Embryonic facial prominence (tissue), 1 donor: ENCODE data around the gene PEAK1.
"Not testable (repeated sequence)": the region's sequence is repeated elsewhere in the genome, so short reads cannot be mapped to it uniquely, and the experiment has no call there.

ENCODE experiments used
- DNase-seq: peaks from one replicate; pipeline ENCODE4 v3.0.0-alpha.2; 2016; ENCODE audit errors: extremely low spot score

PEAK1 gene

DNA sequence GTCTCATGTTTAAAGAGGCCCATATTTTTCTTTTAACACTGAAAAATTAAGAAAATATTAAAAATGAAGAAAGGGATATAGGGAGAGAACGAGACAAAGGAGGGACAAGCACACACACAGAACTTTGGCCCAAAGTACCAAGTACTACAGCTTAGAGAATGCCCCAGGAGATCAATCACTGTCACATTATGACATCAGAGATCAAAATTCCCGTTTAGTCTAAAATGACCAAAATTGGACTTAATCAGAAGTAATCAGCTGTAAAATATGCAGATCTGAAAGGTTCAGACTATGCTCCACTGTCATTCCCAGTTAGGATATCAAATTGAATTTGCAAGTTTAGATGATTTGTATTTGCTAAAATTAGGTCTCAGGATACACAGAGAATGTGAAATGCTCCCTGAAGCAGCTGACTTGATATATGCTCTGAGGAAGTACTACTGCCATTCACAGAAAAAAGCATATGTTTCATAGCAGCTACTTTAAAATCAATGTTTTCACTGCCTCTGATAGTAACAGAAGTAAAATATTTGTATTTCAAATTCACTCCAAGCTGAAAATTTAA lies 123.0 kb downstream of the PEAK1 start:
- no peak for DNase-seq

DNA sequence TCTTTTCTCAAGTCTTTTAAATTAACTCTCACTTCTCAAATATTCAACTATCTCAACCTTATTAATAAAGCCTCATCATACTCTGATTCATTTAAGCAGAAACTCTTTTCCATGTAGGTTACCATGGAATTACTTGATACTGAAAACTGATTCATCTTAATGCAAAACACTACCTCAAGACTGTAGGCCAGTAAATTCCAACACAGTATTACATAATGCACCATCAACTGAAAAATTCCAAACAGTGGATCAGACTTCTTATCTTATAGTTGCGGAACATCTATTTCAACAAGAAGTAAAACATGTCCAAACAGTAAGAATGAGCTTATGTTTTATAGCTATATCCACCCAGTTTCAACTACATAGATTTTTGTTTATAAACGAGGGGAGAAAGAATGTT lies 124.5 kb downstream of the PEAK1 start:
- DNase-seq = no peak

DNA sequence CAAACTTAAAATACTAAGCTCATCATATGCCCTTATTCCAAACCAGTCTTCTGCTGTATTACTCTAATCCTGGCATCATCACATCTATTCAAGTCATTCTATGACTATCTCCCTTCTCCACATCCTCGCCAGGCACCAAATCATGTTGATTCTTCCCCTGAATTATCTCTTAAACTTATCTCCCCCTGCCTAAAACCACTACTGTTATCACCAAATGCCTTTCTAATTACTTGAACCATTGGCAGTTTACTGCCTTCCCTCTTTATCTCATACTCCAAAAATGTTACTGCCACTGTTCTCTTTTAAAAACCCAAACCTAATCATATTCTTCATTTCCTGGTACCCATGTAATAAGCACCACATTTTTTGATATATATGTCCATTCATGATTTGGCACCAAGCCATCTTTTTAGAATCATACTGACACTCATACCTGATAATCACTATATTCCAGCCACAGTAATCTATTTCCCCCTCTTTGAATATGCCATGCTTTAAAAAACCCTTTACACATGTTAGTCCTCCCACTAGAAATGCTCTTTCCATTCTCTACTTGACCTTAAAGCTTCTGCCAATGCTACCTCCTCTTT lies 126.8 kb downstream of the PEAK1 start:
- no peak for DNase-seq

DNA sequence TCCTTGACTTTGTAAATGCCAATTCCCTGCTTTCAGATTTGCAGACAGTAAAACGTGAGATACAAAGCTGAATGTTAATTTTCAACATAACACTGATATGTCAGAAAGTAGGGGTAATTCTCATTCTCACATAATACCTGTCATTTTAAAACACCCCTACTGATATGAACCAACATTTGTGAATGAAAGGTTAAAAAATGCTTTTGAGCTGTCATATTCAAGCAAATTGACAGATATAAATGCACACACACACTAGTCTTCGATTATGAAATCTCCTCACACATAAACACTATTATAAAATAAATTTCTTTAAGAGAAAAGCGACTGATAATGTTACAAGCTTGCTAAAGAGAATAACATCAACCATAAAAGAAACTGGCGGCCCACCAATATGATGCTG lies 128.8 kb downstream of the PEAK1 start:
- DNase-seq = no peak

DNA sequence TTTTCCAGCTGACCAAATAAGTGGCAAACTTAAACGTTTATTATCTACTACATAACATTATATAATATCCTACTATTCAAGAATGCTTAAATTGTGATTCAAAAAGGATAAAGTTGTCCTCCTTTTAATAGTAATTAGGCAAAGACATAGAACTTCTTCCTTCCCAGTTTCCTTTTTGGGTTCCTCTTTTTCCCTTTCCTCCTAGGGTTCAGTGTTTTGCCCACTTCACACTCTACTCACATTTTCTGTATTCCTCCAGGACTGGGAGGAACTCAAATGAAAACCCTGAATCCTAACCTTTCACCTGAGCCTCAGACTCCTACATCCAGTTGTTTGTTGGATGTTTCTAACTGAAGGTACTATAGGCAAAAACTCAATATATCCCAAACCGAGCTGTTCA lies 132.5 kb downstream of the PEAK1 start:
- no peak for DNase-seq

DNA sequence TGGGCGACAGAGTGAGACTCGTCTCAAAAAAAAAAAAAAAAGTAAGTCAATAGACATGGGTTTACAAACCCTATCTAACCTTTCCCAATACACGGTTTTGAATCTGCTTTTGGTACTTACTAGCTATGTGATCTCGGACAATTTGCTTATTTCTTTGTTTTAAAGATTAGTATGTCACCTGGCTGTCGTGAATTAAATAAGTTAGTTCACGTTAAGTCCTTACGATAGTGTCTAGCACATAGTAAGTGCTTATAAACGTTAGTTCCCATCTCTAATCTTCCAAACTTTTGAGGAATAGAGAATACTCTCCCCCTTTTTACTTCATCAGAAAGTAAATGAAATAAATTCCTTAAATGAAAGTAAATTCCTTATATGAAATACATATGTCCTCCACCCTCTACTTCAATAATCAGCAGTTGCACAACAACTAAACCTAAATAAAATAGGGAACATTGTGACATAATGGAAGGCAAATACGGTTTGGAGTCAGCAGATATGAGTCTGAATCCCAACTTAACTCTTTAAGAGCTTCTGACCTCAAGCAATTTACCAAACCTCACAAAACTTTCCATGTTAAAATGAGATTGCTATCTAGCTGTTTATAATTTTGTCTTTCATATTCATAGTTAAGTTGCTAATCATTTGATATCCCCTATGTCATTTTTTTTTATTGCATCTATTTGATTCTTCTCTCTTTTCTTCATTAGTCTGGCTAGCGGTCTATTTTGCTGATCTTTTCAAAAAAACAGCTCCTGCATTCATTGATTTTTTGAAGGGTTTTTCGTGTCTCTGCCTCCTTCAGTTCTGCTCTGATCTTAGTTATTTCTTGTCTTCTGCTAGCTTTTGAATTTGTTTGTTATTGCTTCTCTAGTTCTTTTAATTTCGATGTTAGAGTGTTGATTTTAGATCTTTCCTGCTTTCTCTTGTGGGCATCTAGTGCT lies 134.6 kb downstream of the PEAK1 start:
- DNase-seq = no peak

DNA sequence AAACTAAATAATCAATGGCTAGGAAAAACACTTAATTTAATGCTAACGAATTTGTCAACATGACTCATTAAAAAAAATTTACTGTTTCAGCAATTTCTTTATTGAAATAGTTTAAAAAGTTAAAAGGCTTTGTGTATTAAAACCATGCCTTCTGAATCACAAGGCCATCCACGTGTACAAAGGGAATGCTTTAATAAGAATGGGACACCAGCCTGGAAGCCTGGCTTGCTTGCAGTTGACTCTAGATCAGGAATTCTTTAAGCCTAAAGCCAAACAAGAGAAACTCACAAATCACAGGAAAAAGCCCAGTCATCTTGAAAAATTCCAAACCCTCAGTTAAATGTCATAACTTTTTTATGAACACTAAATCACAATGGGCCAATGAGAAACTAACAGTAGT lies 137.6 kb downstream of the PEAK1 start:
- no peak for DNase-seq

DNA sequence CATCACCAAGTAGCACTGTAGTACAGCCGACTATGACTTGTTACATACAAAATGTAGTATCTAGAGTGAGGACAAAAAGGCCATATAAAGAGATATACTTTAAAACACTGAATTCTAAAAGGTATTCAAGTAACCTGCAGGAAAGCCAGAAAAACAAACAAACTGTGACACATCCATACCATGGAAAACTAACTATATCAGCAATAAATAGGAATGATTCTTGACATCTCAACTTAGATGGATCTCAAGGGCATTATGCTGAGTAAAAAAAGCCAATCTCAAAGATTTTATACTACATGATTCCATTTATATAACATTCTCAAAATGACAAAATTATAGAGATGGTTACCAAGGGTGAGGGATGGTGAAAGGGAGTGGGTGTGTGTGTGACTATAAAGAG lies 143.0 kb downstream of the PEAK1 start:
- DNase-seq = no peak

DNA sequence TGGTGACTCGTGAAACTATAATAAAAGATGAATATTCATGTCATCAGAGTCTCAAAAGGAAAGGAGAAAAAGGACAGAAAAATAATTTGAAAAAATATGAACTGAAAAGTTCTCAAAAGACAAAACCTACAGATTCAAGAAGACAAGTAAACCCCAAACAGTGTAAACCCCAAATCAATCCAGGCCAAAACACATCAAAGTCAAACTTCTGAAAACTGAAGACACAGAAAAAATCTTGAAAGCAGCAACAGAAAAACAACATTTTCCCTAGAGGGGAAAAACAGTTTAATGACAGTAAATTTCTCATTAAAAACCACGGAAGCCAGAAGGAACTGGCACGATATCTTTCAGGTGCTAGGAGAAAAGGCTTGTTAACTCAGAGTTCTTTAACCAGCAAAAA lies 143.8 kb downstream of the PEAK1 start:
- DNase-seq = no peak

DNA sequence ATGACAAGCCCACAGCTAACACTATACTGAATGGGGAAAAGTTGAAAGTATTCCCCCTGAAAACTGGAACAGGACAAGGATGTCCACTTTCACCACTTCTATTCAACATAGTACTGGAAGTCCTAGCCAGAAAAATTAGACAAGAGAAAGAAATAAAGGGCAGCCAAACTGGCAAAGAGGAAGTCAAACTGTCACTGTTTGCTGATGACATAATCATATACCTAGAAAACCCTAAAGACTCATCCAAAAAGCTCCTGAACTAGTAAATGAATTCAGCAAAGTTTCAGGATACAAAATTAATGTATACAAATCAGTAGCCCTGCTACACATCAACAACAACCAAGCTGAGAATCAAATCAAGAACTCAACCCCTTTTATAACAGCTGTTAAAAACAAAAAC lies 146.8 kb downstream of the PEAK1 start:
- DNase-seq = not testable (repeated sequence)

DNA sequence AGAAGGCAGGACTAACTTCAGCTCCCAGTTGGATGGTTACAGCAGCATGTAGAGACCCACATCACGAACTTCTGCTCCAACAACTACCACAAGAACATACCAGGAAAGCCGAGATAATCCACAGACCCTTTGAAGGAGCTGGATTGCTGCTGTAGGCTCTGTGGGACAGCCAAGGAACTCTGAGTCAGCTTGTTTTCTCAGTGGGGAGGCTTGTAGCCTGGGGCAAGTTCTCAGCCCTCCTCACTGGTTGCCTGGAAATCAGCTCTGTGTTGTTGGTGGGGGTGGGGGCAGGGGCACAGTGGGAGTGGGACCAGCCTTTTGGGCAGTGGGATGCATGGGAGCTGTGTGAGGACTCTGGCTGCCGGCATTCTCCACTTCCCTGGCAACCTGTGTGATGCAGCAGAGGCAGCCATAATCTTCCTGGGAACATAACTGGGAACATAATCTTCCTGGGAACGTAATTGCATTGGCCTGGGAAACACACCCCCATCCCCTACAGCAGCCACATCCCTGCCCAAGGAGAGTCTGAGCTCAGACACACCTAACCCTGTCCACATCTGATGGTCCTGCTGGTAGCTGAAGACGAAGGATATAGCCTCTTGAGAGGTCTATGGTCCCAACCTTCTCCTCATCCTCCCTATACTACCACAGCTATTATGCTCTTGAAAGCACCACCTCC lies 153.1 kb downstream of the PEAK1 start:
- DNase-seq = no peak

DNA sequence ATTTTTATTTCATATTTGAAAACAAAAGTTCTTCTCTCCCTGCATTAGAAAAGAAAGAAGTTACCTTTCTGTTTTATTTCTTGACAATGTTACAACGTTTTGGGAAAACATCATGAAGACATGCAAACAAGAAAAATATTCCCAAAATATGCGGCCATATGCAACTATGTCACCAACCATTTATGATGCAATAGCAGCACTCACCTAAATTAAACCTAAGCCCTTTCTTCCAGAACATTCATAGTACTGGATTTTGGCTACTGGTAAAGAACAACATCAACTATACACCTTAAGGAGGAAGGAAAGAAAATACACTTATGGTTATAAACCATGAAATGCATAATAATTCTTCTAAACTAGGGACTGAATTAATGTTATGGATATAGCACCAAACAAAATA lies 164.5 kb downstream of the PEAK1 start:
- no peak for DNase-seq

DNA sequence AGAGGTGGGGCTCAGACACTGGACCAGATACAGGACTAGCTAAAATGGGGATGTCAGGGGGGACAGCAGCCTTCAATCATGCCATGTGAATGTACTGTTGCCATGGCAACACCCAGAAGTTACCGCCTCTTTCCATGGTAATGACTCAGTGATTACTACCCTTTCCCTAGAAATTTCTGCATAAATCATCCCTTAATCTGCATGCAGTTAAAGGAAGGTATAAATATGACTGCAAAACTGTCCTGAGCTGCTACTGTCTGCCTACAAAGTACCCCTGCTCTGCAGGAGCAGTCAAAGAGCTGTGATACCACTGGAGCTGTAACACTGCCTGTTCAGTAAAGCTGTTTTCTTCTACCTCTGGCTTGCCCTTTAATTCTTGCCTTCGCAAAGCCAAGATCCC lies 168.2 kb downstream of the PEAK1 start:
- DNase-seq = no peak

DNA sequence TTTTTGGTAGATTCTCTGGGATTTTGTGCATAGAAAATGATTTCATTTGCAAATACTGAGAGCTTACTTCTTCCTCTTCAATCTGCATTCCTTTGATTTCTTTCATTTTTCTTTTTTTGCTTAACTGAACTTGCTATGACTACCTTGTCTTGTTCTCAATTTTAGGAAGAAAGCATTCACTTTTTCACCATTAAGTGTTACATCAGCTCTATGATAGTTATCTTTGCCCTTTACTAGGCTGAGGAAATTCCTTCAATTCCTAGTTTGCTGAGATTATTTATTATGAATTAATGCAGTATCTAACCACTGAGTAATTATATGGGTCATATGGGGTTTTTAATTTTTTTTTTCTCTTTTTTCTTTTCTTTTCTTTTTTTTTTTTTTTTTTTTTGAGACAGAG lies 172.8 kb downstream of the PEAK1 start:
- DNase-seq = no peak

DNA sequence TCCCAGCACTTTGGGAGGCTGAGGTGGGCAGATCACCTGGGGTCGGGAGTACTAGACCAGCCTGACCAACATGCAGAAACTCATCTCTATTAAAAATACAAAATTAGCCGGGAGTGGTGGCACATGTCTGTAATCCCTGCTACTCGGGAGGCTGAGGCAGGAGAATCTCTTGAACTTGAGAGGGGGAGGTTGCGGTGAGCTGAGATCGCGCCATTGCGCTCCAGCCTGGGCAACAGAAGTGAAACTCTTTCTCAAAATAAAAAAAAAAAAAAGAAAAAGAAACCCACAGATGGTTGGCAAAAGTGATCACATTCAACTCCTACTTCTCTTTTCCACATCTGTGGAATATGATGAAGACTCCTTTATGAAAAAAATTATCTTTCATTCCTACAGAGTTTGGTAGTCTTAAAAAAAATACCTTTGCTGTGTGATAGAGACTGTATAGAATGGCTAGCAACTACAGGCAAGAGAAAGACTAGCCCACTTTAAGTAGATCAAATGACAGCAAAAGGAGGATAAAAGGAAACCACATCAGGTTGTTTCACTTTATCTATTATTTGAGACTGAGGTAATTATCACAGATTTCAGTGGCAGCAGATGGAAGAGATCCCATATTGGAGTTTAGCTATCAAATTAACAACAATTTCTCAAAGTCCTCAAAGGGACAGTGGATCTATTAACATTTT lies 176.0 kb downstream of the PEAK1 start:
- DNase-seq = no peak

DNA sequence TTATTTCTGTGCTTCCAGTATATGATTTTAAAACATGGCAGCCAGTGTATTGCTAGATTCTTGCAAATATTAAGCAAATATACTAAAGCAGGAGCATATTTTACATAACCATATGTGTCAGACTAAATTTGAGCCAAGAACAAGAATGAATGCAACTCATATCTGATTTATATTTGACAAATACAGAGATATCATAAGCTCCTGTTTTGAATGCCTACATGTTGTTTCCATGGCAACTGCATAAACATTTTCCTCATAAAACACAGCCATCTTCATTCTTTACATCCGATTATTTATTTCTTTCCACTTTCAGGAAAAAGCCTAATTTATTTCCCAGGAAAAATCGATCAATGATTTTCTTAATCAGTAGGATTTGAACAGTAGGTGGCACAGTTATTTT lies 176.8 kb downstream of the PEAK1 start:
- no peak for DNase-seq

DNA sequence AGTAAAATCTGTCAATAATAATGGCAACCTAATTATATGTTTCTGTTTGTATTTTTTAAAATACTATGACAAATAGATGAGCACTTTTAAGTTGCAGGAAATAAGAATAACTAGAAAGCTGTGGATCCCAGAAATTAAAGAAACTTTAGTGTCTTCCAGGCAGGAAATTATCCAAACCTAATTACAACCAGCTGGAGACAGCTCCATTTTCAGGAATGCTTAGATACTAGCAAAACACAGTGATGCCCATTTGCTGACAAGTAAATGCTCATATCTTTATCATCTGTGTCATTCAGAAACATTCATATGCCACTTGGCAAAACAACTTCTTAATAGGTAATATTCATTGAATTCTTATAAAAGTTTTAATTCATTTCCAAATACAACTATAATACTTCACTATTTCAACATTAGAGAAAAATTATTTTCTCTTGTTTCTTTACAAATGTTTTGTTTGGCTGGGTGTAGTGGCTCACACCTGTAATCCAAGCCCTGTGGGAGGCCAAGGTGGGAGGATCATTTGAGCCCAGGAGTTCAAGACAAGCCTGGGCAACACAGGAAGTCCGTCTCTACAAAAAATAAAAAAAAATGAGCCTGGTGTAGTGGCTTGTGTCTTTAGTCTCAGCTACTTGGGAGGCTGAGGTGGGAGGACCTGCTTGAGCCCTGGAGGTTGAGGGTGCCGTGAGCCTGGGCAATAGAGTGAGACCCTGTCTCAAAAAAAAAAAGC lies 179.9 kb downstream of the PEAK1 start:
- DNase-seq = no peak

DNA sequence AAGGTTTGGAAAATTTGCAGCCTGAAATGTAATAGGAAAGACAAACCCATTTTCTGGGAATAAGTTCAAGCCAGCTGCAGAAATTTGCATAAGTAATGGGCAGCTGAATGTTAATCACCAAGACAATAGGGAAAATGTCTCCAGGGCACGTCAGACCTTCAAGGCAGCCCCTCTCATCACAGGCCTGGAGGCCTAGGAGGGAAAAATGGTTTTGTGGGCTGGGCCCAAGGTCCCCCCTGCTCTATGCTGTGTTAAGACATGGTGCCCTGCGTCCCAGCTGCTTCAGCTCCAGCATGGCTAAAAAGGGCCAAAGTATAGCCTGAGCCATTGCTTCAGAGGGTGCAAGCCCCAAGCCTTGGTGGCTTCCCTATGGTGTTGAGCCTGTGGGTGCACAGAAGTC lies 184.3 kb downstream of the PEAK1 start:
- DNase-seq = no peak

DNA sequence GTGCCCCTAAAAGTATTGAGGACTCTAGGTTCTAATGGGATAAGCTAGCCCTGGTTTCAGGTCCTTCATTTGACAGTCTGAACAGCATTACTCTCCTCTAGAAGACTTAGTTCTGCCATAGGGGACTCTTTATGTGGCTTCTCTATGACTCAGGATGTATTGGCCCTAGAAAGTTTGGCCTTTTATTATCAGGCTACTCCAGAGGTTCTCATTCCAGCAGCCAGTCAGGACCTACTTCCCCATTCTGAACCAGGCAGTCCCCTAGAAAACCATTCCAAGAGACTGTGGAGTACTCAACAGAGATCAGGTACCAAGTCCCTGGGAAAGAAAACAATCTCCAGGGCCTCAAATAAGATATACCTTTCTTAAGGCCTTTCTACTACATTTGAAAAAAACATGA lies 191.1 kb downstream of the PEAK1 start:
- DNase-seq = no peak

DNA sequence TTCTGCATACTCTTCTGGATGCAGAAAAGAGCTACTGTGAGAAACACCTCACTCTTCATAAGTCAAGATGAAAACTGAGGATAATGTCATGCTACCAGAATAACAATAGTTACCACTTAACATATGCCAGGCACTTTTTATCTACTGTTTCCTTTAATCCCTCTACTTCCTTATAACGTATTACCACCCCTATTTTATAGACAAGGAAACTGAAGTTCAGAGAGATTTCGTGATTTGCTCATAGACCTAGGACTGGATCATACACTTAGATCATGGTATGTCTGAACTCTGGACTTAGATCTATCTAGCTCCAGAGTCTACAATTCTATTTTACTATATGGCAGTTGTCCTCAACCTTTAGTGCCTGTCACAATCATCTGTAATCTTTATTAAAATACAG lies 193.3 kb downstream of the PEAK1 start:
- no peak for DNase-seq

DNA sequence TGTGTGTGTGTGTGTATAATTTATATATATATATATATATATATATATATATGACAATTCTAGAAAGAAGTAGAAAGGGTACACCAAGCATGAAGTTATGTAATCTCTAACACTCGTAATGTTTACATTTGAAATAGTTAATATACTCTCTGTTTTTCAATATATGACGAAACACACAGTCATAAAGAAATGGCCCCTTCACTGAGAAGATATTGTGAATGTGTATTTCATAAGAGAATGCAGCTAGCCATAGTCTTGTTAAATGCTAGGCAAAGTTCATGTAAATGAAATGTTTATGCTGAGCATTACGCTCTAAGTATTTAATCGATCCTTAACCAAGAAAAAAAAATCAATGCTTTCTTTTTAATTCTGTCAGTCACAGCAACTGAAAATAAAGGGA lies 194.3 kb downstream of the PEAK1 start:
- no peak for DNase-seq
